HepG2 (cell line): ENCODE results near the gene SP6. TPM values are rescaled to one million over a fixed set of nuclear protein-coding genes. Genes with fewer than 3 reads are reported as not detected.

ENCODE experiments used
- ATF7-NPFF ChIP-seq: sonication (generic); formaldehyde crosslinking; IDR thresholded peaks from 2 replicates; pipeline ENCODE4 v1.8.1; 2023; ENCODE audit warnings: mild to moderate bottlenecking, low read depth, missing genetic modification reagents, moderate library complexity
- ELF1 ChIP-seq: sonication (generic); formaldehyde crosslinking; IDR thresholded peaks from 2 replicates; pipeline ENCODE4 v1.4.0; 2020; ENCODE audit warnings: missing genetic modification reagents
- ELF4 ChIP-seq: sonication (generic); formaldehyde crosslinking; IDR thresholded peaks from 2 replicates; pipeline ENCODE4 v1.5.0; 2020; ENCODE audit warnings: missing genetic modification reagents, mild to moderate bottlenecking, moderate library complexity, borderline replicate concordance
- FLYWCH1 ChIP-seq: sonication (generic); formaldehyde crosslinking; IDR thresholded peaks from 2 replicates; pipeline ENCODE4 v1.8.1; 2023; ENCODE audit warnings: mild to moderate bottlenecking, missing genetic modification reagents
- FOSL1 ChIP-seq: sonication (generic); formaldehyde crosslinking; IDR thresholded peaks from 2 replicates; pipeline ENCODE4 v1.9.0; 2021; ENCODE audit warnings: missing genetic modification reagents, borderline replicate concordance
- FOSL2 ChIP-seq: sonication (generic); formaldehyde crosslinking; IDR thresholded peaks from 2 replicates; pipeline ENCODE4 v1.4.0; 2020; ENCODE audit warnings: missing genetic modification reagents
- GABPB1 ChIP-seq: IDR thresholded peaks from 2 replicates; pipeline ENCODE4 v1.6.1; 2016; ENCODE audit warnings: mild to moderate bottlenecking, missing genetic modification reagents, moderate library complexity, missing compliant biosample characterization
- NR2C2 ChIP-seq: sonication (generic); formaldehyde crosslinking; IDR thresholded peaks from 2 replicates; pipeline ENCODE4 v1.4.0; 2020; ENCODE audit warnings: missing genetic modification reagents, mild to moderate bottlenecking, moderate library complexity, borderline replicate concordance
- SMC3 ChIP-seq: IDR thresholded peaks from 2 replicates; pipeline ENCODE4 v1.6.1; 2011; ENCODE audit warnings: low read length, improper control_type of control experiment
- TCF12 ChIP-seq, 2 experiments: fragments of 450-650 bp in 1 of 2; sonication (generic) in 1 of 2; formaldehyde crosslinking in 1 of 2; IDR thresholded peaks; 2 replicates each; pipeline versions ENCODE4 v1.6.1 to v1.8.0; 2017 to 2022; ENCODE audit warnings: antibody characterized with exemption in 1 of 2, mild to moderate bottlenecking in 1 of 2, missing genetic modification reagents in 1 of 2, moderate library complexity in 1 of 2
- ZBTB1 ChIP-seq: sonication (generic); formaldehyde crosslinking; IDR thresholded peaks from 2 replicates; pipeline ENCODE4 v1.4.0; 2020; ENCODE audit warnings: missing genetic modification reagents, borderline replicate concordance
- ZNF282 ChIP-seq: fragments of 450-650 bp; IDR thresholded peaks from 2 replicates; pipeline ENCODE4 v1.6.1; 2018; ENCODE audit not compliant: partially characterized antibody
- ZNF317 ChIP-seq: sonication (generic); formaldehyde crosslinking; IDR thresholded peaks from 2 replicates; pipeline ENCODE4 v1.5.0; 2020; ENCODE audit warnings: mild to moderate bottlenecking, missing genetic modification reagents
- ZNF549 ChIP-seq: sonication (generic); formaldehyde crosslinking; IDR thresholded peaks from 2 replicates; pipeline ENCODE4 v1.5.0; 2020; ENCODE audit warnings: missing genetic modification reagents
- ZSCAN25 ChIP-seq: sonication (generic); formaldehyde crosslinking; IDR thresholded peaks from 2 replicates; pipeline ENCODE4 v1.8.0; 2022; ENCODE audit warnings: mild to moderate bottlenecking, missing genetic modification reagents
- ZSCAN30 ChIP-seq: sonication (generic); formaldehyde crosslinking; IDR thresholded peaks from 2 replicates; pipeline ENCODE4 v1.5.0; 2020; ENCODE audit warnings: mild to moderate bottlenecking, missing genetic modification reagents
- polyA plus RNA-seq, 8 experiments: library from polyadenylated mRNA; depleted of rRNA in 3 of 8; stranded (reverse) in 7 of 8; unstranded in 1 of 8; fragments of >200 nt; fragmentation: Illumina TruSeq in 4 of 8; extraction: Trizol in 4 of 8; gene quantifications; 2 replicates each; pipeline versions ENCODE4 v1.2.1 to v1.2.3, GENCODE V29; 2011 to 2016; ENCODE audit warnings: low read depth in 4 of 8, missing spikeins in 1 of 8, mixed read lengths in 1 of 8; ENCODE audit not compliant: insufficient read depth in 1 of 8
- total RNA-seq, 5 experiments: library from RNA; depleted of rRNA; stranded (reverse); fragments of >200 nt; fragmentation: Illumina TruSeq; extraction: Trizol; gene quantifications; 2 replicates each; pipeline ENCODE4 v1.2.3, GENCODE V29; 2016; ENCODE audit warnings: low read depth in 1 of 5
- TF ChIP-seq, protein P1 (sequence below): sonication (generic); formaldehyde crosslinking; IDR thresholded peaks from 2 replicates; pipeline ENCODE4 v1.4.0; 2020; ENCODE audit warnings: missing genetic modification reagents
- TF ChIP-seq, protein P2 (sequence below): sonication (generic); formaldehyde crosslinking; IDR thresholded peaks from 2 replicates; pipeline ENCODE4 v1.5.1; 2020; ENCODE audit warnings: mild to moderate bottlenecking, moderate library complexity, missing genetic modification reagents
- TF ChIP-seq, protein P3 (sequence below): sonication (generic); formaldehyde crosslinking; conservative IDR thresholded peaks from 2 replicates; pipeline ENCODE4 v1.5.0; 2020; ENCODE audit warnings: missing genetic modification reagents
- TF ChIP-seq, protein P4 (sequence below): sonication (generic); formaldehyde crosslinking; IDR thresholded peaks from 2 replicates; pipeline ENCODE4 v1.5.1; 2020; ENCODE audit warnings: missing genetic modification reagents, mild to moderate bottlenecking, borderline replicate concordance
- TF ChIP-seq, protein P5 (sequence below): sonication (generic); formaldehyde crosslinking; IDR thresholded peaks from 2 replicates; pipeline ENCODE4 v1.4.0; 2020; ENCODE audit warnings: missing genetic modification reagents, low read depth, mild to moderate bottlenecking, borderline replicate concordance

Gene SP6
- total and polyA plus RNA-seq, 2 of the 13 experiments (the other 11 are each of a cell fraction or from before 2014, with no cell fraction given) = 0.07 TPM

DNA sequence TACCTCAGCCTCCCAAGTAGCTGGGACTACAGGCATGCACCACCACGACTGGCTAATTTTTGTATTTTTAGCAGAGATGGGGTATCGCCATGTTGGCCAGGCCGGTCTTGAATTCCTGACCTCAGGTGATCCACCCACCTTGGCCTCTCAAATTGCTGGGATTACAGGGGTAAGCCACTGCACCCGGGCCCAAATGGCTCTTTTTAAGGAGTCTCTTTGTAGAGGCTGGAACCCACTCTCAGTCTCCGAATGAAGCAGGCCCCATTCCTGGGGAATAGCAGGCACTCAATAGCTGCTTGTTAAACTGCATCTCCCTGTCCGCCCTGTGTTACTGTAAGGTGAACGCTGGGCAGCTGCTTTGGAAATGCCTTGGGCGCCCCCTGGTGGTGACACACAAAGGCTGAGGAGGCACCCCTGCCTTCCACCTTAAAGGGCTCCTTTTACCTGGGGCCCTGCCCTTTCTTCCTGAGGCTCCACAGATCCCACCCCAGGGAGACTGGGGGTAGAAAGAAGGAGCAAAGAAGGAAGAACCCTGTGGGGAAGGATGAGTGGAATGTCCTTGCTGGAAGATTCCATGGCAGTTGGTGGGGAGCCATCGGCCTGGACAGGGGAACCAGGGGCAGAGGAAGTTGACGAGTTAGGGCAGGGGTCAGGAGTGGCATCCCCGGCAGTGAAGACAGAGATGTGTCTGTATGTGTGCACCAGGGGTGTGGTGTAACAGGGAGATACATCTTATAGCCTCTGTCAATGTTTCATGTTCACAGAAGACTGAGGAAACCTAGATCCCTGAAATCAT is 39.0 kb upstream of the SP6 start (continued):
- TF ChIP-seq NR2C2 (no peak; the same call in 1 of the 2 replicates), ZBTB1 (no peak), ELF4 (no peak), SMC3 (peak; percentile 100), ELF1 (CRISPR knock-in tag) (no peak), ZSCAN30 (CRISPR knock-in tag) (no peak), ZNF317 (CRISPR knock-in tag) (no peak), GABPB1 (CRISPR knock-in tag) (peak; percentile 29; the same call in 1 of the 2 replicates), ZSCAN25 (CRISPR knock-in tag) (peak; percentile 78; the same call in 1 of the 2 replicates), TCF12 (IDR thresholded peaks at IDR 0.05) (no peak), TCF12 (CRISPR knock-in tag; IDR thresholded peaks at IDR 0.05) (no peak), FOSL2 (peak; percentile 38; the same call in 1 of the 2 replicates), FOSL1 (CRISPR knock-in tag) (no peak), ATF7-NPFF (CRISPR knock-in tag) (peak; percentile 65; the same call in 1 of the 2 replicates), ZNF282 (no peak), FLYWCH1 (CRISPR knock-in tag) (no peak), ZNF549 (CRISPR knock-in tag) (no peak)
- TF ChIP-seq, protein P1, sequence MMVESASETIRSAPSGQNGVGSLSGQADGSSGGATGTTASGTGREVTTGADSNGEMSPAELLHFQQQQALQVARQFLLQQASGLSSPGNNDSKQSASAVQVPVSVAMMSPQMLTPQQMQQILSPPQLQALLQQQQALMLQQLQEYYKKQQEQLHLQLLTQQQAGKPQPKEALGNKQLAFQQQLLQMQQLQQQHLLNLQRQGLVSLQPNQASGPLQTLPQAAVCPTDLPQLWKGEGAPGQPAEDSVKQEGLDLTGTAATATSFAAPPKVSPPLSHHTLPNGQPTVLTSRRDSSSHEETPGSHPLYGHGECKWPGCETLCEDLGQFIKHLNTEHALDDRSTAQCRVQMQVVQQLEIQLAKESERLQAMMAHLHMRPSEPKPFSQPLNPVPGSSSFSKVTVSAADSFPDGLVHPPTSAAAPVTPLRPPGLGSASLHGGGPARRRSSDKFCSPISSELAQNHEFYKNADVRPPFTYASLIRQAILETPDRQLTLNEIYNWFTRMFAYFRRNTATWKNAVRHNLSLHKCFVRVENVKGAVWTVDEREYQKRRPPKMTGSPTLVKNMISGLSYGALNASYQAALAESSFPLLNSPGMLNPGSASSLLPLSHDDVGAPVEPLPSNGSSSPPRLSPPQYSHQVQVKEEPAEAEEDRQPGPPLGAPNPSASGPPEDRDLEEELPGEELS = peak; percentile 20; the same call in 1 of the 2 replicates
- TF ChIP-seq, protein P2, sequence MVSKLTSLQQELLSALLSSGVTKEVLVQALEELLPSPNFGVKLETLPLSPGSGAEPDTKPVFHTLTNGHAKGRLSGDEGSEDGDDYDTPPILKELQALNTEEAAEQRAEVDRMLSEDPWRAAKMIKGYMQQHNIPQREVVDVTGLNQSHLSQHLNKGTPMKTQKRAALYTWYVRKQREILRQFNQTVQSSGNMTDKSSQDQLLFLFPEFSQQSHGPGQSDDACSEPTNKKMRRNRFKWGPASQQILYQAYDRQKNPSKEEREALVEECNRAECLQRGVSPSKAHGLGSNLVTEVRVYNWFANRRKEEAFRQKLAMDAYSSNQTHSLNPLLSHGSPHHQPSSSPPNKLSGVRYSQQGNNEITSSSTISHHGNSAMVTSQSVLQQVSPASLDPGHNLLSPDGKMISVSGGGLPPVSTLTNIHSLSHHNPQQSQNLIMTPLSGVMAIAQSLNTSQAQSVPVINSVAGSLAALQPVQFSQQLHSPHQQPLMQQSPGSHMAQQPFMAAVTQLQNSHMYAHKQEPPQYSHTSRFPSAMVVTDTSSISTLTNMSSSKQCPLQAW = peak; percentile 54; the same call in 1 of the 2 replicates
- TF ChIP-seq, protein P3, sequence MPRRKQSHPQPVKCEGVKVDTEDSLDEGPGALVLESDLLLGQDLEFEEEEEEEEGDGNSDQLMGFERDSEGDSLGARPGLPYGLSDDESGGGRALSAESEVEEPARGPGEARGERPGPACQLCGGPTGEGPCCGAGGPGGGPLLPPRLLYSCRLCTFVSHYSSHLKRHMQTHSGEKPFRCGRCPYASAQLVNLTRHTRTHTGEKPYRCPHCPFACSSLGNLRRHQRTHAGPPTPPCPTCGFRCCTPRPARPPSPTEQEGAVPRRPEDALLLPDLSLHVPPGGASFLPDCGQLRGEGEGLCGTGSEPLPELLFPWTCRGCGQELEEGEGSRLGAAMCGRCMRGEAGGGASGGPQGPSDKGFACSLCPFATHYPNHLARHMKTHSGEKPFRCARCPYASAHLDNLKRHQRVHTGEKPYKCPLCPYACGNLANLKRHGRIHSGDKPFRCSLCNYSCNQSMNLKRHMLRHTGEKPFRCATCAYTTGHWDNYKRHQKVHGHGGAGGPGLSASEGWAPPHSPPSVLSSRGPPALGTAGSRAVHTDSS = no peak
- TF ChIP-seq, protein P4, sequence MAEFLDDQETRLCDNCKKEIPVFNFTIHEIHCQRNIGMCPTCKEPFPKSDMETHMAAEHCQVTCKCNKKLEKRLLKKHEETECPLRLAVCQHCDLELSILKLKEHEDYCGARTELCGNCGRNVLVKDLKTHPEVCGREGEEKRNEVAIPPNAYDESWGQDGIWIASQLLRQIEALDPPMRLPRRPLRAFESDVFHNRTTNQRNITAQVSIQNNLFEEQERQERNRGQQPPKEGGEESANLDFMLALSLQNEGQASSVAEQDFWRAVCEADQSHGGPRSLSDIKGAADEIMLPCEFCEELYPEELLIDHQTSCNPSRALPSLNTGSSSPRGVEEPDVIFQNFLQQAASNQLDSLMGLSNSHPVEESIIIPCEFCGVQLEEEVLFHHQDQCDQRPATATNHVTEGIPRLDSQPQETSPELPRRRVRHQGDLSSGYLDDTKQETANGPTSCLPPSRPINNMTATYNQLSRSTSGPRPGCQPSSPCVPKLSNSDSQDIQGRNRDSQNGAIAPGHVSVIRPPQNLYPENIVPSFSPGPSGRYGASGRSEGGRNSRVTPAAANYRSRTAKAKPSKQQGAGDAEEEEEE (CRISPR knock-in tag) = peak; percentile 48; the same call in 1 of the 2 replicates
- TF ChIP-seq, protein P5, sequence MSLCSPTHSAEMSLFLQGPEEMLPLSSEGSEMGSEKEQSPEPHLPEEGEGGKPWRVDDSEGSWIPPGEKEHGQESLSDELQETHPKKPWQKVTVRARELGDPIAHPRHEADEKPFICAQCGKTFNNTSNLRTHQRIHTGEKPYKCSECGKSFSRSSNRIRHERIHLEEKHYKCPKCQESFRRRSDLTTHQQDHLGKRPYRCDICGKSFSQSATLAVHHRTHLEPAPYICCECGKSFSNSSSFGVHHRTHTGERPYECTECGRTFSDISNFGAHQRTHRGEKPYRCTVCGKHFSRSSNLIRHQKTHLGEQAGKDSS (CRISPR knock-in tag) = peak; percentile 54; the same call in 1 of the 2 replicates
